Calu3 (cell line): ENCODE results near the gene SPAG5. TPM values are rescaled to one million over a fixed set of nuclear protein-coding genes. Genes with fewer than 3 reads are reported as not detected.

Experiments used
- BruUV-seq: library from RNA; stranded (reverse); fragments of 400-500 nt; replicated peaks from 2 replicates; lab custom pipeline; 2021; lab: Mats Ljungman, UMichigan
- CTCF ChIA-PET: fragments of 300-600 bp; sonication (Branson Sonifier 250); formaldehyde crosslinking; loops from one replicate; lab custom pipeline; 2022; ENCODE audit warnings: antibody characterized with exemption; lab: Charles Lee
- DNase-seq: peaks from one replicate; pipeline ENCODE4 v3.0.0; 2022
- H3K27ac Mint-ChIP-seq: one replicate; pipeline ENCODE4 v1.8.0; 2022; ENCODE audit warnings: mixed read lengths; ENCODE audit not compliant: unreplicated experiment
- H3K27me3 Mint-ChIP-seq: one replicate; pipeline ENCODE4 v1.8.0; 2022; ENCODE audit warnings: mixed read lengths; ENCODE audit not compliant: unreplicated experiment
- H3K36me3 Mint-ChIP-seq: one replicate; pipeline ENCODE4 v1.8.0; 2022; ENCODE audit warnings: mild to moderate bottlenecking, moderate library complexity, mixed read lengths; ENCODE audit not compliant: insufficient read depth, unreplicated experiment
- H3K4me1 Mint-ChIP-seq: one replicate; pipeline ENCODE4 v1.8.0; 2022; ENCODE audit warnings: mild to moderate bottlenecking, low read depth, mixed read lengths; ENCODE audit not compliant: unreplicated experiment
- H3K4me3 Mint-ChIP-seq: one replicate; pipeline ENCODE4 v1.8.0; 2022; ENCODE audit warnings: mild to moderate bottlenecking, low read depth, moderate library complexity, mixed read lengths; ENCODE audit not compliant: unreplicated experiment
- H3K9me3 Mint-ChIP-seq: one replicate; pipeline ENCODE4 v1.8.0; 2022; ENCODE audit warnings: low read depth, mixed read lengths; ENCODE audit not compliant: unreplicated experiment
- intact Hi-C: fragments of 100-400 bp; cut with micrococcal nuclease; formaldehyde crosslinking; loops from one replicate; pipeline ENCODE4 v1.10.0; 2022; ENCODE audit not compliant: unreplicated experiment
- total RNA-seq: library from RNA; stranded (reverse); gene quantifications from 2 replicates; pipeline ENCODE4 v1.2.3, GENCODE V29; 2022
- TF ChIP-seq, protein P1 (sequence below): fragments of 200-600 bp; IDR thresholded peaks from one replicate; pipeline ENCODE4 v1.8.0; 2022; ENCODE audit warnings: antibody characterized with exemption; ENCODE audit not compliant: unreplicated experiment

Gene SPAG5
- total RNA-seq, 1 experiment from 2014 or later = 82.1 TPM

DNA sequence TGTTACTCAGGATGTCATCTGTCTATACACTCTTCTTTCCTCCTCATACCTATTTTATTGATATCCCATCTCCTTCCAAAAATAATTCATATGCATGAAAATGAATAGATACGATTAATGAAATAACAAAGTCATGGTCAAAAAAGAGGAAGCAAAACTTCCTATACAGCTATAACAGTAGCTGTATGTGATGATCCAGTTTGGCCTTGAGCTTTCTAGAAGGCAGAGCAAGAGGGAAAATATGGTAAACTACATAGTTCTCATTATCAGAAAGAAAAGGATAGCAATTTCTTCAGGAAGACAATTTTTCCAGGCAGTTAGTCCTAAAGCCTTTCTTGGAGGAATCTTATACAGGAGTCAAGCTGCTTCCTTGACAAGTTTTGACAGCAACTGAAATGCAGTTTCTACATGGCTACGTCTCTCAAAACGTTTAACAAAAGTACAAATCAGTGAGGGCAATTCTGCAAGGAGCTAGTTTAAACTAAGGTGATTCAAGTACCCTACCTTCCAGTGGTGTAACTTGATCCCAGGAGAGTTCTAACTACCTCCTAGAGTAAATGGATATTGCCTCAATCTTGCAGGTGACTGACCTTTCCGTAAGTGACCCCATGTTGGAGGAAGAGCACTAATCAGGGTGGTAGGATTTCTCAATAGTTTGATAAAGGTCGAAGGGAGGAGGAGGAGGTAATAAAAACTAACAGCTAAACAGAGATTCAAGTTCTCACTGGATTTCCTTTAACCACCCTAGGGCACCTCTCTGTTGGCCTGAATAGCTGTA, 1.0 kb downstream of the SPAG5 start:
- peaks cover 17% of the 10 kb centered on the region for H3K4me1 Mint-ChIP-seq

DNA sequence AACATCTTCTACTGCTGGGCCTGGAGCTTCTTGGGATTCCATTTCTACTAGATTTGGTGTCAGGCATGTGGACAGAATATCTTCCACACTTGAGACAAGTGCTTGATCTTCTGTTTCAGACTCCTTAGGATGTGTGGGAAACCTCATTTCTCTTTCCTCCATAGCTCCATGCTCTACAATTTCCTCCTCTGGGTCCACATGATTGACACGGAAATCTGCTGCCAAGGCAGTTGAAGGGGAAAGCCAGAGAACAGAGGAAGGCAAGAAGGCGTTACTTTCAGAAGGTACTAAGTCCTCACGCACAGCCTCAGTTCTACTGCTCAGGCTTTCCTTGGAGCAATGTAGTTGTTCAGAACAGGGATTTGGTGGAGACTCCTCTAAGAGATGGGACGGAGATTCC, 6.6 kb downstream of the SPAG5 start:
- TF ChIP-seq, protein P1, sequence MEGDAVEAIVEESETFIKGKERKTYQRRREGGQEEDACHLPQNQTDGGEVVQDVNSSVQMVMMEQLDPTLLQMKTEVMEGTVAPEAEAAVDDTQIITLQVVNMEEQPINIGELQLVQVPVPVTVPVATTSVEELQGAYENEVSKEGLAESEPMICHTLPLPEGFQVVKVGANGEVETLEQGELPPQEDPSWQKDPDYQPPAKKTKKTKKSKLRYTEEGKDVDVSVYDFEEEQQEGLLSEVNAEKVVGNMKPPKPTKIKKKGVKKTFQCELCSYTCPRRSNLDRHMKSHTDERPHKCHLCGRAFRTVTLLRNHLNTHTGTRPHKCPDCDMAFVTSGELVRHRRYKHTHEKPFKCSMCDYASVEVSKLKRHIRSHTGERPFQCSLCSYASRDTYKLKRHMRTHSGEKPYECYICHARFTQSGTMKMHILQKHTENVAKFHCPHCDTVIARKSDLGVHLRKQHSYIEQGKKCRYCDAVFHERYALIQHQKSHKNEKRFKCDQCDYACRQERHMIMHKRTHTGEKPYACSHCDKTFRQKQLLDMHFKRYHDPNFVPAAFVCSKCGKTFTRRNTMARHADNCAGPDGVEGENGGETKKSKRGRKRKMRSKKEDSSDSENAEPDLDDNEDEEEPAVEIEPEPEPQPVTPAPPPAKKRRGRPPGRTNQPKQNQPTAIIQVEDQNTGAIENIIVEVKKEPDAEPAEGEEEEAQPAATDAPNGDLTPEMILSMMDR = no peak
- no peak overlapping the region for H3K27ac Mint-ChIP-seq
- H3K4me1 Mint-ChIP-seq = peaks cover under 1% of the 10 kb centered on the region
- CTCF ChIA-PET = no interaction called here
- H3K27me3 Mint-ChIP-seq = no peaks in the 10 kb centered on the region
- H3K9me3 Mint-ChIP-seq = no peaks in the 10 kb centered on the region
- intact Hi-C loops = no loop called here
- no peak overlapping the region for H3K4me3 Mint-ChIP-seq
- DNase-seq = no peak
- BruUV-seq = no TSS peak
- peaks cover 9% of the 10 kb centered on the region for H3K36me3 Mint-ChIP-seq

More for the DNA sequence above, 1.0 kb downstream of the SPAG5 start:
- H3K27ac Mint-ChIP-seq = peak overlapping the region; percentile 92
- H3K9me3 Mint-ChIP-seq = no peaks in the 10 kb centered on the region
- no peaks in the 10 kb centered on the region for H3K27me3 Mint-ChIP-seq
- TF ChIP-seq, protein P1 = no peak
- intact Hi-C loops = no loop called here
- CTCF ChIA-PET = no interaction called here
- no peak for DNase-seq
- H3K4me3 Mint-ChIP-seq = peak overlapping the region; percentile 91
- no TSS peak for BruUV-seq
- peaks cover 29% of the 10 kb centered on the region for H3K36me3 Mint-ChIP-seq

DNA sequence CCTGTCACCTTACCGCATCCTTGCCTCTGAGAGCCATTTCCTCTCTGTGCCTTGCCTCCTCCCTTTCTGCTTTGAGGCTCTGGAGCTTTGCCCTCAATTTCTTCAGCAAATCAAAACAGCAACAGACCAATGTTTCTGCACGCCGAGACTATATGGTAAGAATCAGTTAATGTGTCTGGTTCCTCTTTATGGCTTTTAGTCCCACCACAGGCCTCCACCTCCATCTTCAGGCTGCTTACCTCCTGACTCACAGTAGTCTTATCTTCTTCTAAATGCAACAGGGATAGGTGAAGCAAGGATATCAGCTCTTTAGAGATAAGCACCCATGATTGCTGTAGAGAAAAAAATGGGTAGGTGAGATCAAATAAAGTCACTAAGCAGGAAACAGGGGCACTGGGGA, 13.0 kb downstream of the SPAG5 start:
- Mint-ChIP-seq H3K27ac (no peak overlapping the region), H3K4me1 (no peaks in the 10 kb centered on the region), H3K36me3 (peaks cover 25% of the 10 kb centered on the region), H3K27me3 (no peaks in the 10 kb centered on the region), H3K4me3 (no peak overlapping the region), H3K9me3 (no peaks in the 10 kb centered on the region)
- TF ChIP-seq, protein P1 = no peak
- CTCF ChIA-PET = no interaction called here
- DNase-seq = no peak
- BruUV-seq = no TSS peak
- intact Hi-C loops = no loop called here

DNA sequence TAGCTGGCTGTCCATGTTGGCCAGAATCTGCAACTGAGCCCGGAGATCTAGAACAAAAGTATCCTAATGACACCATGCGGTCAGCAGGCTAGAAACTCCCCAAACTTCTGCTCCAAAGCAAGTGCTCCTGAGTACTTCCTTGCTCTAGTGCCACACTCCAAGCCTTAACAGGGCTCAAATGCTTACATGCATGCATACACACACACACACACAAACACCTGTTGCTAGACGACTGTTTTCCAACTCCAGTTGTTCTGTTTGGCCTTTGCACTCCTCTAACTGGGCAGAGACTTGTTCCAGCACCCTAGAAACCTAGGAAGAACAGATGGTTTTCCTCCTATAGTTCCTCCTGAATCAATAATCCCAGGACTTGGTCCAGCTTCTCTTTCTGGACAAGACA, 14.4 kb downstream of the SPAG5 start:
- peaks cover 30% of the 10 kb centered on the region for H3K36me3 Mint-ChIP-seq
- TF ChIP-seq, protein P1 = no peak
- no peaks in the 10 kb centered on the region for H3K27me3 Mint-ChIP-seq
- no peak overlapping the region for H3K4me3 Mint-ChIP-seq
- no peaks in the 10 kb centered on the region for H3K9me3 Mint-ChIP-seq
- CTCF ChIA-PET = no interaction called here
- H3K4me1 Mint-ChIP-seq = no peaks in the 10 kb centered on the region
- no TSS peak for BruUV-seq
- H3K27ac Mint-ChIP-seq = no peak overlapping the region
- DNase-seq = no peak
- intact Hi-C loops = no loop called here
